ENCODE measurements around the gene GALNT8.

DNA sequence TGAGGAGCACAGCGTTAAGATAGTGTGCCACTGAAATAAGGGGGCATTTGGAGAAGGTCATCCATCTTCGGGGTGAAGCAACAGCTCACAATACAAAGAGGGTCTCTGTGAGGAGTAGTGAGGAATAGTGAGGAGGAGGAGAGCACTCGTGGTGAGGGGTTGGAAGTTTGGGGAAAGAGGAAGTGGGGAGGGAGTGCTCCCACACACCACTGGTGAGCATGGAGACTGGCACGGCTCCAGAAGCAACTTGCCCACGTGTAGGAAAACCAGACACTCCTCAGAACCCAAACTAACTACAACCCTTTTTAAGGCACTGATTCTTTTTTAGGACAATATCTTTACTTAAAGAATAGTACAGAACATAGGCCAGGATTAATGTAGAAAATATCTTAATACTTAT is 48.9 kb downstream of the GALNT8 start:
- TF ChIP-seq, protein P1, sequence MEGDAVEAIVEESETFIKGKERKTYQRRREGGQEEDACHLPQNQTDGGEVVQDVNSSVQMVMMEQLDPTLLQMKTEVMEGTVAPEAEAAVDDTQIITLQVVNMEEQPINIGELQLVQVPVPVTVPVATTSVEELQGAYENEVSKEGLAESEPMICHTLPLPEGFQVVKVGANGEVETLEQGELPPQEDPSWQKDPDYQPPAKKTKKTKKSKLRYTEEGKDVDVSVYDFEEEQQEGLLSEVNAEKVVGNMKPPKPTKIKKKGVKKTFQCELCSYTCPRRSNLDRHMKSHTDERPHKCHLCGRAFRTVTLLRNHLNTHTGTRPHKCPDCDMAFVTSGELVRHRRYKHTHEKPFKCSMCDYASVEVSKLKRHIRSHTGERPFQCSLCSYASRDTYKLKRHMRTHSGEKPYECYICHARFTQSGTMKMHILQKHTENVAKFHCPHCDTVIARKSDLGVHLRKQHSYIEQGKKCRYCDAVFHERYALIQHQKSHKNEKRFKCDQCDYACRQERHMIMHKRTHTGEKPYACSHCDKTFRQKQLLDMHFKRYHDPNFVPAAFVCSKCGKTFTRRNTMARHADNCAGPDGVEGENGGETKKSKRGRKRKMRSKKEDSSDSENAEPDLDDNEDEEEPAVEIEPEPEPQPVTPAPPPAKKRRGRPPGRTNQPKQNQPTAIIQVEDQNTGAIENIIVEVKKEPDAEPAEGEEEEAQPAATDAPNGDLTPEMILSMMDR (conservative IDR thresholded peaks at IDR 0.05; ENCODE audit: low read length), result no peak
- no peak for TF ChIP-seq EZH2phosphoT487 (IDR thresholded peaks at IDR 0.05; ENCODE audit: borderline replicate concordance)
